DOHH2 (cell line): Measurements from ENCODE around the gene LIMS1.

Experiments
- H3F3A ChIP-seq: fragments of 200-600 bp; sonication (generic), shearing (Covaris generic); 2 replicates; pipeline ENCODE4 v1.6.0; 2016; ENCODE audit warnings: antibody characterized with exemption, mild to moderate bottlenecking; ENCODE audit not compliant: control insufficient read depth, insufficient read depth
- H3K27ac ChIP-seq: fragments of 200-600 bp; sonication (generic); 2 replicates; pipeline ENCODE4 v1.5.1; 2014; ENCODE audit warnings: low read depth, mild to moderate bottlenecking, low read length, moderate library complexity
- H3K27me3 ChIP-seq: fragments of 200-600 bp; sonication (generic); 2 replicates; pipeline ENCODE4 v1.6.1; 2014; ENCODE audit warnings: mild to moderate bottlenecking, low read length, mixed read lengths; ENCODE audit not compliant: control insufficient read depth
- H3K36me3 ChIP-seq: fragments of 200-600 bp; sonication (generic); 2 replicates; pipeline ENCODE4 v1.6.1; 2014; ENCODE audit warnings: mild to moderate bottlenecking, low read length, moderate library complexity, mixed read lengths; ENCODE audit not compliant: control insufficient read depth
- H3K4me1 ChIP-seq: fragments of 200-600 bp; sonication (generic); 2 replicates; pipeline ENCODE4 v1.6.1; 2014; ENCODE audit warnings: mild to moderate bottlenecking, low read length, mixed read lengths; ENCODE audit not compliant: control insufficient read depth
- H3K4me2 ChIP-seq: fragments of 200-600 bp; sonication (generic); 2 replicates; pipeline ENCODE4 v1.6.0; 2014; ENCODE audit warnings: mild to moderate bottlenecking, low read length, moderate library complexity
- H3K4me3 ChIP-seq: fragments of 200-600 bp; sonication (generic); 2 replicates; pipeline ENCODE4 v1.5.1; 2014; ENCODE audit warnings: mild to moderate bottlenecking, low read length, mixed read lengths
- H3K79me2 ChIP-seq: fragments of 200-600 bp; sonication (generic); 2 replicates; pipeline ENCODE4 v1.6.1; 2014; ENCODE audit warnings: mild to moderate bottlenecking, low read length, mixed read lengths; ENCODE audit not compliant: control insufficient read depth
- H3K9me2 ChIP-seq: fragments of 200-600 bp; sonication (generic); replicated peaks from 2 replicates; pipeline ENCODE4 v1.6.1; 2014; ENCODE audit warnings: mild to moderate bottlenecking, low read length, mixed read lengths; ENCODE audit not compliant: control insufficient read depth
- H3K9me3 ChIP-seq: fragments of 200-600 bp; sonication (generic); 2 replicates; pipeline ENCODE4 v1.6.1; 2014; ENCODE audit warnings: antibody characterized with exemption, low read length, mixed read lengths; ENCODE audit not compliant: control insufficient read depth, insufficient read depth
- H4K20me1 ChIP-seq: fragments of 200-600 bp; sonication (generic); 2 replicates; pipeline ENCODE4 v1.6.0; 2014; ENCODE audit warnings: low read depth, mild to moderate bottlenecking, antibody characterized with exemption, low read length, moderate library complexity; ENCODE audit not compliant: control insufficient read depth, insufficient read depth
- CTCF ChIP-seq: fragments of 200-600 bp; sonication (generic); IDR thresholded peaks from one replicate; pipeline ENCODE4 v1.5.1; 2014; ENCODE audit warnings: antibody characterized with exemption, mild to moderate bottlenecking, low read depth, low read length; ENCODE audit not compliant: poor library complexity, severe bottlenecking
- EZH2phosphoT487 ChIP-seq: fragments of 200-600 bp; sonication (generic); IDR thresholded peaks from 2 replicates; pipeline ENCODE4 v1.6.1; 2017; ENCODE audit warnings: borderline replicate concordance, mild to moderate bottlenecking, antibody characterized with exemption, low read length, moderate library complexity, mixed read lengths

Gene LIMS1

GRCh38 chr2:108548208-108549003 lies 14.1 kb downstream of the LIMS1 start:
- Histone ChIP-seq H3K36me3 (no peaks in the 10 kb centered on the region), H3K4me3 (no peak overlapping the region), H3K27ac (no peak overlapping the region), H3F3A (peaks cover 4% of the 10 kb centered on the region), H3K9me3 (no peaks in the 10 kb centered on the region; the same call in 1 of the 2 replicates), H3K4me2 (no peak overlapping the region), H3K9me2 (no peaks in the 10 kb centered on the region), H3K4me1 (peaks cover 15% of the 10 kb centered on the region), H4K20me1 (no peaks in the 10 kb centered on the region), H3K79me2 (peaks cover 68% of the 10 kb centered on the region), H3K27me3 (no peaks in the 10 kb centered on the region)
- TF ChIP-seq CTCF (no peak), EZH2phosphoT487 (no peak)

GRCh38 chr2:108552566-108552965 lies 18.3 kb downstream of the LIMS1 start:
- Histone ChIP-seq H3K27ac (no peak overlapping the region), H3K27me3 (no peaks in the 10 kb centered on the region), H4K20me1 (no peaks in the 10 kb centered on the region), H3F3A (peaks cover 4% of the 10 kb centered on the region), H3K4me3 (no peak overlapping the region), H3K9me3 (no peaks in the 10 kb centered on the region), H3K4me1 (peaks cover 15% of the 10 kb centered on the region), H3K4me2 (no peak overlapping the region), H3K79me2 (peaks cover 75% of the 10 kb centered on the region), H3K9me2 (no peaks in the 10 kb centered on the region), H3K36me3 (no peaks in the 10 kb centered on the region)
- no peak for TF ChIP-seq EZH2phosphoT487
- TF ChIP-seq CTCF: no peak

DNA sequence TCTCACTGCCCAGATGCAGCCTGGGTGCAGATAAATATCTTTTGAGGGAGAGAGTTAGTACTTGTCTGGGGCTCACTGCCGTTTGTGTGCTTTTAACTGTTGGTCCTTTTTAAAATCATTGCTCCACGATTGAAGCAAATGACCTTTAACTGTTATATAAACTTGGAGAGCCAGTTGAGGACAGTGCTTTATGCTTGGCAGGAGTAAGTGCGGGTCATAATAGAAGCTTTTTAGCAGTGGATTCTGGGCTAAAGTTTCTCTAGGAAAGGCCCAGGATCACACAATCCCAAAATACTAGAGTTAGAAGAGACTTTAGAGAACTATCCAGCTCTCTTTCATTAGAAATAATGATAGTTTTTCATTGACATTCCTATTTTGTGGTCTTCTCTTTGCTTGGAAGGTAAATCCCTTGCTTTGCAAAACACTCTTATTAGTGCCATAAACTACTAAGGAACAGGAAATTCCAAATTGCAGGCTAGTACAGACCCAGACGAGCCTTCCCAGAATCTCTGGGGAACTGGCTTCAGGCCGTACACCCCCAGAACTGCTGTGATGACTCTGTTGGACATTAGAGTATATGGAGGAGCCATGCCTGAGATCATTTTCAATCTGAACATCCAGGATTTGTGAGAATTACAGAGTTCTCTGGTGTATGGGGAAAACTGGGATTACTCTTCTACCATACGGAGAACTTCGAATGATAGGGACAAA lies 19.1 kb downstream of the LIMS1 start:
- H3K9me3 ChIP-seq: no peaks in the 10 kb centered on the region
- TF ChIP-seq CTCF: no peak
- TF ChIP-seq EZH2phosphoT487: no peak
- no peak overlapping the region for H3K27ac ChIP-seq
- H3K79me2 ChIP-seq: peaks cover 73% of the 10 kb centered on the region
- no peaks in the 10 kb centered on the region for H4K20me1 ChIP-seq
- H3K9me2 ChIP-seq: no peaks in the 10 kb centered on the region
- H3K36me3 ChIP-seq: no peaks in the 10 kb centered on the region
- no peak overlapping the region for H3K4me3 ChIP-seq
- H3K4me2 ChIP-seq: no peak overlapping the region
- H3K27me3 ChIP-seq: no peaks in the 10 kb centered on the region
- peaks cover 4% of the 10 kb centered on the region for H3F3A ChIP-seq
- H3K4me1 ChIP-seq: peaks cover 15% of the 10 kb centered on the region
